K562 (cell line): ENCODE data around the gene FAM53A. TPM values are rescaled to one million over a fixed set of nuclear protein-coding genes. Genes with fewer than 3 reads are reported as not detected.

Source experiments
- ATAC-seq: fragments of 200-7000 bp; cut with Tn5 transposase; 3 replicates; pipeline ENCODE4 v1.9.1; 2020; ENCODE audit warnings: moderate library complexity
- BruUV-seq: library from RNA; stranded (reverse); fragments of 400-500 nt; replicated peaks from 2 replicates; lab custom pipeline; 2021; lab: Mats Ljungman, UMichigan
- CTCF ChIA-PET: fragments of 300-600 bp; formaldehyde crosslinking; extraction: SDS; loops from one replicate; lab custom pipeline; 2021; ENCODE audit warnings: low intra/inter-chr PET ratio; lab: Yijun Ruan, JAX
- POLR2A ChIA-PET: fragments of 300-600, 350-650 bp; sonication (Branson Sonifier 250); formaldehyde crosslinking; extraction: SDS; loops from one replicate; lab custom pipeline; 2021; ENCODE audit warnings: antibody characterized with exemption, inconsistent platforms; lab: Yijun Ruan, JAX
- DNase-seq, 4 experiments: peaks; one replicate each; pipeline versions ENCODE4 v3.0.0 to v3.0.0-alpha.2; 2011 to 2018; ENCODE audit warnings: low spot score in 3 of 4, mixed read lengths in 3 of 4; ENCODE audit errors: extremely low read depth in 1 of 4
- FAIRE-seq: peaks from 2 replicates; lab custom pipeline; 2011; peaks lifted over from hg19 to GRCh38; lab: Jason Lieb, UNC
- H2AFZ ChIP-seq: 2 replicates; pipeline ENCODE4 v1.6.0; 2011; ENCODE audit warnings: low read depth, low read length, control low read depth, inconsistent platforms
- H3K27ac ChIP-seq: fragments of 200-600 bp; 3 replicates; pipeline ENCODE4 v1.8.0; 2011; ENCODE audit warnings: low read depth, mild to moderate bottlenecking, control low read depth, inconsistent platforms, low read length, moderate library complexity, mixed read lengths; ENCODE audit errors: extremely low read depth
- H3K27me3 ChIP-seq, 2 experiments: fragments of 300-600 bp in 1 of 2; 2 replicates in 1 of 2; 3 replicates in 1 of 2; pipeline versions ENCODE4 v1.6.0 to v1.8.0; 2011; ENCODE audit warnings: inconsistent platforms in 2 of 2, low read length in 2 of 2, mild to moderate bottlenecking in 1 of 2, mixed read lengths in 1 of 2, moderate library complexity in 1 of 2; ENCODE audit not compliant: control insufficient read depth in 2 of 2, insufficient read depth in 2 of 2
- H3K36me3 ChIP-seq: fragments of 300-600 bp; 3 replicates; pipeline ENCODE4 v1.8.0; 2011; ENCODE audit warnings: mild to moderate bottlenecking, low read length, inconsistent platforms; ENCODE audit not compliant: control insufficient read depth, insufficient read depth
- H3K4me1 ChIP-seq, 2 experiments: fragments of 200-600 bp in 1 of 2; replicated peaks in 1 of 2; 2 replicates in 1 of 2; 3 replicates in 1 of 2; pipeline versions ENCODE4 v1.5.1 to v1.8.0; 2011; ENCODE audit warnings: inconsistent platforms in 2 of 2, low read length in 2 of 2, mild to moderate bottlenecking in 1 of 2, mixed read lengths in 1 of 2, moderate library complexity in 1 of 2; ENCODE audit not compliant: control insufficient read depth in 2 of 2, insufficient read depth in 2 of 2
- H3K4me2 ChIP-seq: 2 replicates; pipeline ENCODE4 v1.6.1; 2011; ENCODE audit warnings: low read length, control low read depth, inconsistent platforms, mixed read lengths; ENCODE audit not compliant: insufficient read depth
- H3K4me3 ChIP-seq: fragments of 200-600 bp; sonication (generic), shearing (Covaris generic); 2 replicates; pipeline ENCODE4 v1.5.1; 2016; ENCODE audit warnings: control low read depth, inconsistent platforms
- H3K79me2 ChIP-seq: fragments of 200-600 bp; 3 replicates; pipeline ENCODE4 v1.8.0; 2011; ENCODE audit warnings: low read length, inconsistent platforms; ENCODE audit not compliant: control insufficient read depth, insufficient read depth
- H3K9ac ChIP-seq, 2 experiments: 2 replicates each; pipeline versions ENCODE4 v1.6.0 to v1.6.1; 2011; ENCODE audit warnings: low read depth in 2 of 2, low read length in 2 of 2, control low read depth in 1 of 2, inconsistent platforms in 1 of 2, mild to moderate bottlenecking in 1 of 2, mixed read lengths in 1 of 2; ENCODE audit not compliant: insufficient read depth in 1 of 2
- H3K9me1 ChIP-seq: one replicate; pipeline ENCODE4 v1.6.0; 2011; ENCODE audit warnings: inconsistent platforms, mild to moderate bottlenecking, low read length, moderate library complexity; ENCODE audit not compliant: control insufficient read depth, insufficient read depth
- H3K9me3 ChIP-seq: replicated peaks from 2 replicates; pipeline ENCODE4 v1.5.1; 2011; ENCODE audit warnings: low read depth, low read length, inconsistent platforms; ENCODE audit not compliant: control insufficient read depth, insufficient read depth
- H4K20me1 ChIP-seq: replicated peaks from 2 replicates; pipeline ENCODE4 v1.6.1; 2011; ENCODE audit warnings: low read length, inconsistent platforms, mixed read lengths; ENCODE audit not compliant: control insufficient read depth, insufficient read depth
- HNRNPLL ChIP-seq: fragments of 200-400 bp; formaldehyde crosslinking; IDR thresholded peaks from 2 replicates; pipeline ENCODE4 v1.6.1; 2017; ENCODE audit warnings: low read length, low read depth, mild to moderate bottlenecking; ENCODE audit not compliant: poor library complexity, severe bottlenecking
- NR2C2 ChIP-seq, 2 experiments: fragments of 200-800 bp in 1 of 2; sonication (Bioruptor generic) in 1 of 2; sonication (generic) in 1 of 2; formaldehyde crosslinking in 1 of 2; IDR thresholded peaks; 2 replicates each; pipeline versions ENCODE4 v1.6.1 to v1.8.0; 2016 to 2022; ENCODE audit warnings: mild to moderate bottlenecking in 1 of 2, missing compliant biosample characterization in 1 of 2, missing genetic modification characterization in 1 of 2, missing genetic modification reagents in 1 of 2
- NRF1 ChIP-seq, 2 experiments: fragments of 450-650 bp; IDR thresholded peaks in 1 of 2; conservative IDR thresholded peaks in 1 of 2; 2 replicates each; pipeline ENCODE4 v1.6.1; 2014; ENCODE audit warnings: mild to moderate bottlenecking in 2 of 2
- RBM14 ChIP-seq: fragments of 200-400 bp; formaldehyde crosslinking; IDR thresholded peaks from 2 replicates; pipeline ENCODE4 v1.6.1; 2018; ENCODE audit warnings: low read depth, mild to moderate bottlenecking, low read length, moderate library complexity, borderline replicate concordance; ENCODE audit not compliant: insufficient read depth
- RNF219 ChIP-seq: fragments of 250-450 bp; sonication (Bioruptor Pico); IDR thresholded peaks from 2 replicates; pipeline ENCODE4 v1.5.0; 2022; ENCODE audit warnings: mild to moderate bottlenecking
- SIX5 ChIP-seq, 2 experiments: IDR thresholded peaks; 2 replicates each; pipeline ENCODE4 v1.6.1; 2011; ENCODE audit warnings: low read length in 2 of 2, borderline replicate concordance in 1 of 2, low read depth in 1 of 2, mild to moderate bottlenecking in 1 of 2, moderate library complexity in 1 of 2; ENCODE audit not compliant: insufficient read depth in 1 of 2
- SREBF2 ChIP-seq: sonication (generic); formaldehyde crosslinking; IDR thresholded peaks from 2 replicates; pipeline ENCODE4 v1.4.0; 2020; ENCODE audit warnings: mild to moderate bottlenecking, missing genetic modification reagents
- TCF7L2 ChIP-seq: fragments of 150-350 bp; IDR thresholded peaks from 2 replicates; pipeline ENCODE4 v1.6.1; 2016; ENCODE audit warnings: low read depth, mild to moderate bottlenecking, low read length, moderate library complexity
- TEAD1 ChIP-seq, 2 experiments: fragments of 450-650 bp in 1 of 2; sonication (generic) in 1 of 2; formaldehyde crosslinking; IDR thresholded peaks; 2 replicates each; pipeline versions ENCODE4 v1.4.0 to v1.8.0; 2020 to 2022; ENCODE audit warnings: mild to moderate bottlenecking in 2 of 2, missing genetic modification reagents in 1 of 2
- ZNF282 ChIP-seq: sonication (generic); formaldehyde crosslinking; IDR thresholded peaks from 2 replicates; pipeline ENCODE4 v1.8.1; 2023; ENCODE audit warnings: missing genetic modification reagents
- WGBS: fragments of 100-300 bp; shearing (Covaris generic); methylation state at CpG from one replicate; pipeline ENCODE4 v1.1.6; 2016; ENCODE audit warnings: low coverage, mixed read lengths; ENCODE audit not compliant: insufficient coverage; ENCODE audit errors: missing lambda C conversion rate; 5-methylcytosine and 5-hydroxymethylcytosine counted together
- in situ Hi-C: fragments of 300-500 bp; cut with MboI; formaldehyde crosslinking; loops from 4 replicates; pipeline ENCODE4 v1.15.0; 2018; ENCODE audit warnings: inconsistent platforms, mixed read lengths
- intact Hi-C: fragments of 100-400 bp; cut with micrococcal nuclease; formaldehyde crosslinking; loops from 2 replicates; pipeline ENCODE4 v1.14.2; 2022
- polyA plus RNA-seq, 8 experiments: library from polyadenylated mRNA; depleted of rRNA in 4 of 8; stranded (reverse) in 5 of 8; unstranded in 3 of 8; fragments of >200 nt; fragmentation: Nextera tagmentation in 2 of 8; fragmentation: Illumina TruSeq in 1 of 8; extraction: Ambion mirVana in 2 of 8; extraction: Trizol in 1 of 8; gene quantifications; 2 replicates each; pipeline versions ENCODE4 v1.2.1 to v1.2.3, GENCODE V29; 2011 to 2014; ENCODE audit warnings: inconsistent platforms in 1 of 8, missing spikeins in 1 of 8
- total RNA-seq, 7 experiments: library from RNA; depleted of rRNA in 6 of 7; stranded (reverse); fragments of >200 nt in 6 of 7; fragmentation: Illumina TruSeq in 2 of 7; extraction: Trizol in 2 of 7; gene quantifications; 2 replicates each; pipeline versions ENCODE4 v1.2.1 to v1.2.3, GENCODE V29; 2011 to 2021; ENCODE audit warnings: low replicate concordance in 1 of 7

FAM53A gene
- total and polyA plus RNA-seq, 9 of the 15 experiments (the other 6 are each of a cell fraction or from before 2014, with no cell fraction given), result 0.53 to 2.7 (median 1.4) TPM; not detected in 2

- no peak overlapping the region for H3K27ac ChIP-seq
- H3K36me3 ChIP-seq, result no peaks in the 10 kb centered on the region
- no peak overlapping the region for H2AFZ ChIP-seq
- DNase-seq (peak; percentile 24 to 47 (median 39)), ATAC-seq (peak; percentile 63), FAIRE-seq (no peak)
- H3K9me3 ChIP-seq, result no peaks in the 10 kb centered on the region
- peak overlapping the region in 1 of 2 experiments; percentile 28; a peak in 1 of 4 replicates for H3K9ac ChIP-seq
- no peaks in the 10 kb centered on the region for H3K79me2 ChIP-seq
- POLR2A ChIA-PET, result interaction anchor here (0.6 to 1.0 kb wide), 2 partner anchors 10 to 12 kb away, joined by 3 to 5 read pairs; no protein-coding TSS in a partner anchor
- H3K27me3 ChIP-seq, result peaks cover 5 to 62% of the 10 kb centered on the region in 2 experiments; a peak in 4 of 5 replicates
- 11% methylated on average over 19 of the region's 19 CpGs for WGBS
- peaks cover 0 to 23% of the 10 kb centered on the region in 2 experiments; a peak in 2 of 5 replicates for H3K4me1 ChIP-seq
- no peak overlapping the region for H3K4me2 ChIP-seq
- H3K9me1 ChIP-seq, result no peaks in the 10 kb centered on the region
- H4K20me1 ChIP-seq, result peaks cover 6% of the 10 kb centered on the region
- no peak overlapping the region for H3K4me3 ChIP-seq
- BruUV-seq, result no TSS peak
- CTCF ChIA-PET, result interaction anchor here (0.7 kb wide), 1 partner anchor 78 kb away, joined by 5 read pairs; no protein-coding TSS in a partner anchor
- in situ Hi-C loops (no loop called here), intact Hi-C loops (no loop called here)
- TF ChIP-seq ZNF282, result no peak
- peak; percentile 57 for TF ChIP-seq HNRNPLL
- TF ChIP-seq SIX5 (IDR thresholded peaks at IDR 0.05; ENCODE audit: borderline replicate concordance in 1 of 2, insufficient read depth in 1 of 2, low read depth in 1 of 2, low read length in 2 of 2), result no peak
- peak in 1 of 2 experiments; percentile 20; a peak in 1 of 4 replicates for TF ChIP-seq NRF1 (conservative IDR thresholded peaks at IDR 0.05 in 1 of 2, IDR thresholded peaks at IDR 0.05 in 1 of 2)
Measured at GRCh38 chr4:1647432-1647831, 36.7 kb downstream of the FAM53A start.

GRCh38 chr4:1646690-1647089 lies 37.4 kb downstream of the FAM53A start:
- CTCF ChIA-PET, result interaction anchor here (0.7 kb wide), 1 partner anchor 79 kb away, joined by 5 read pairs; no protein-coding TSS in a partner anchor
- in situ Hi-C loops, result no loop called here
- TF ChIP-seq RBM14 (no peak), TCF7L2 (no peak), NR2C2 (CRISPR knock-in tag; IDR thresholded peaks at IDR 0.05) (no peak), NR2C2 (tag; IDR thresholded peaks at IDR 0.05) (no peak), RNF219 (CRISPR knock-in tag) (no peak), SREBF2 (CRISPR knock-in tag) (no peak), TEAD1 (CRISPR knock-in tag; IDR thresholded peaks at IDR 0.05) (no peak)

More at GRCh38 chr4:1646690-1647089, 37.4 kb downstream of the FAM53A start:
- no peak for ATAC-seq
- no peak for DNase-seq
- no peaks in the 10 kb centered on the region for H3K9me3 ChIP-seq
- no peak overlapping the region for H3K9ac ChIP-seq
- H4K20me1 ChIP-seq, result no peaks in the 10 kb centered on the region; the same call in 1 of the 2 replicates
- H3K4me2 ChIP-seq, result no peak overlapping the region
- peaks cover 6 to 62% of the 10 kb centered on the region in 2 experiments; a peak in 4 of 5 replicates for H3K27me3 ChIP-seq
- 0% methylated on average over 6 of the region's 7 CpGs for WGBS
- no peak overlapping the region for H2AFZ ChIP-seq
- no TSS peak for BruUV-seq
- no peaks in the 10 kb centered on the region for H3K9me1 ChIP-seq
- peaks cover 0 to 23% of the 10 kb centered on the region in 2 experiments; a peak in 2 of 5 replicates for H3K4me1 ChIP-seq
- no peak for FAIRE-seq
- H3K79me2 ChIP-seq, result no peaks in the 10 kb centered on the region
- intact Hi-C loops, result no loop called here
- no peak overlapping the region for H3K27ac ChIP-seq
- H3K36me3 ChIP-seq, result no peaks in the 10 kb centered on the region
- H3K4me3 ChIP-seq, result no peak overlapping the region
- POLR2A ChIA-PET, result interaction anchor here (0.9 kb wide), 1 partner anchor 66 kb away, joined by 4 read pairs; the partner anchor contains the start of gene SLBP
